Stimulated activated CD4-positive, alpha-beta T cell treated with anti-CD3 and anti-CD28 coated beads, Interleukin-15, amount 100 ng/mL, for 24 hours (primary cell): ENCODE data around the gene NEDD8.
"Not testable (repeated sequence)": the region's sequence is repeated elsewhere in the genome, so short reads cannot be mapped to it uniquely, and the experiment has no call there.

ENCODE experiments used
- DNase-seq: peaks from one replicate; pipeline ENCODE4 v3.0.0-alpha.2; 2020

Gene NEDD8

GRCh38 chr14:24245350-24245749 lies 13.2 kb upstream of the NEDD8 start:
- not testable (repeated sequence) for DNase-seq

GRCh38 chr14:24243336-24243836 lies 11.2 kb upstream of the NEDD8 start:
- DNase-seq = no peak

GRCh38 chr14:24241829-24242443 lies 9.8 kb upstream of the NEDD8 start:
- peak; percentile 97 for DNase-seq

- DNase-seq = no peak
These were observed 8.1 kb upstream of the NEDD8 start for GRCh38 chr14:24240110-24240918.

GRCh38 chr14:24238527-24239037 lies 6.4 kb upstream of the NEDD8 start:
- no peak for DNase-seq

GRCh38 chr14:24238123-24238522 lies 6.0 kb upstream of the NEDD8 start:
- DNase-seq = no peak

- DNase-seq = no peak
These were observed 5.3 kb upstream of the NEDD8 start for GRCh38 chr14:24237463-24237955.

- DNase-seq = no peak
These were observed 4.7 kb upstream of the NEDD8 start for GRCh38 chr14:24236689-24237462.

GRCh38 chr14:24235804-24236688 lies 3.9 kb upstream of the NEDD8 start:
- DNase-seq = no peak

GRCh38 chr14:24234095-24235005 lies 2.2 kb upstream of the NEDD8 start:
- no peak for DNase-seq

- DNase-seq = peak; percentile 27
These were observed 1.3 kb upstream of the NEDD8 start for GRCh38 chr14:24233538-24233866.

GRCh38 chr14:24232645-24233537 lies 724 bp upstream of the NEDD8 start, which contains the start of gene GMPR2:
Gene GMPR2 (plus strand): TSS chr14:24232929. CDS start chr14:24233254, 325 bp downstream.
- no peak for DNase-seq

GRCh38 chr14:24231263-24232120 lies 675 bp downstream of the NEDD8 start:
- DNase-seq = peak; percentile 33

GRCh38 chr14:24228902-24229301 lies 3.3 kb downstream of the NEDD8 start:
- DNase-seq = no peak

GRCh38 chr14:24226473-24226872 lies 5.7 kb downstream of the NEDD8 start:
- no peak for DNase-seq

- DNase-seq = no peak
These were observed 7.5 kb downstream of the NEDD8 start for GRCh38 chr14:24224618-24225071.

GRCh38 chr14:24222987-24223386 lies 9.2 kb downstream of the NEDD8 start:
- DNase-seq = not testable (repeated sequence)

GRCh38 chr14:24219521-24219920 lies 12.6 kb downstream of the NEDD8 start:
- DNase-seq = no peak

GRCh38 chr14:24219080-24219479 lies 13.1 kb downstream of the NEDD8 start:
- no peak for DNase-seq
